ENCODE results near the gene CARM1. TPM values are rescaled to one million over a fixed set of nuclear protein-coding genes. Genes with fewer than 3 reads are reported as not detected.
A peak's percentile ranks its signal among the peaks of the same experiment; 100 is the strongest.

CARM1 gene
- total RNA-seq, 4 donors from 2014 or later: 19.8 to 24.9 (median 21.2) TPM

- TF ChIP-seq, protein P1, sequence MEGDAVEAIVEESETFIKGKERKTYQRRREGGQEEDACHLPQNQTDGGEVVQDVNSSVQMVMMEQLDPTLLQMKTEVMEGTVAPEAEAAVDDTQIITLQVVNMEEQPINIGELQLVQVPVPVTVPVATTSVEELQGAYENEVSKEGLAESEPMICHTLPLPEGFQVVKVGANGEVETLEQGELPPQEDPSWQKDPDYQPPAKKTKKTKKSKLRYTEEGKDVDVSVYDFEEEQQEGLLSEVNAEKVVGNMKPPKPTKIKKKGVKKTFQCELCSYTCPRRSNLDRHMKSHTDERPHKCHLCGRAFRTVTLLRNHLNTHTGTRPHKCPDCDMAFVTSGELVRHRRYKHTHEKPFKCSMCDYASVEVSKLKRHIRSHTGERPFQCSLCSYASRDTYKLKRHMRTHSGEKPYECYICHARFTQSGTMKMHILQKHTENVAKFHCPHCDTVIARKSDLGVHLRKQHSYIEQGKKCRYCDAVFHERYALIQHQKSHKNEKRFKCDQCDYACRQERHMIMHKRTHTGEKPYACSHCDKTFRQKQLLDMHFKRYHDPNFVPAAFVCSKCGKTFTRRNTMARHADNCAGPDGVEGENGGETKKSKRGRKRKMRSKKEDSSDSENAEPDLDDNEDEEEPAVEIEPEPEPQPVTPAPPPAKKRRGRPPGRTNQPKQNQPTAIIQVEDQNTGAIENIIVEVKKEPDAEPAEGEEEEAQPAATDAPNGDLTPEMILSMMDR (IDR thresholded peaks at IDR 0.05): no peak
- TF ChIP-seq POLR2A (IDR thresholded peaks at IDR 0.05): no peak
- WGBS, 2 donors: 0 to 1% methylated on average over 19 to 45 of the region's 92 CpGs
- DNase-seq (ENCODE audit: low spot score in 2 of 2): no peak
- peak overlapping the region; percentile 86 for H3K4me3 ChIP-seq (ENCODE audit: low read depth, poor library complexity, severe bottlenecking)
- intact Hi-C loops (cut with DNase I; ENCODE audit: low total_unique reads): no loop called here
Observed at GRCh38 chr19:10961073-10961860, 89.9 kb downstream of the CARM1 start.

DNA sequence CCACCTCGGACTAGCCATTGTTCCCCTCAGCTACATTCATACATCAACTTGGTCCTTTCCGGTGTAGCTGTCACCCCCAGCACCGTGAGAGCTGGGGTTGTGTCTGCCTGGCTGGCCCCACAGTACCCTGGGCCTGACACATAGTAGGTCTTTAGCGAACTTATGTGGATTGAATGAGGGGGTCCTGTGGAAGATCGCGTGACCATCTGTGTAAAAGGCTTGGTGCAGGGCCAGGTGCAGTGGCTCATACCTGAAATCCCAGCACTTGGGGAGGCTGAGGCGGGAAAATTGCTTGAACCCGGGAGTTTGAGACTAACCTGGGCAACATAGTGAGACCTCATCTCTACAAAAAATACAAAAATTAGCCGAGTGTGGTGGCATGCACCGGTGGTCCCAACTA lies 91.5 kb downstream of the CARM1 start:
- 83 to 84% methylated on average over 10 of the region's 10 CpGs for WGBS, 2 donors
- no peak overlapping the region for H3K4me3 ChIP-seq (ENCODE audit: low read depth, poor library complexity, severe bottlenecking)
- TF ChIP-seq POLR2A (IDR thresholded peaks at IDR 0.05): no peak
- TF ChIP-seq, protein P1 (IDR thresholded peaks at IDR 0.05): no peak
- DNase-seq (ENCODE audit: low spot score in 2 of 2): no peak
- intact Hi-C loops (cut with DNase I; ENCODE audit: low total_unique reads): no loop called here

DNA sequence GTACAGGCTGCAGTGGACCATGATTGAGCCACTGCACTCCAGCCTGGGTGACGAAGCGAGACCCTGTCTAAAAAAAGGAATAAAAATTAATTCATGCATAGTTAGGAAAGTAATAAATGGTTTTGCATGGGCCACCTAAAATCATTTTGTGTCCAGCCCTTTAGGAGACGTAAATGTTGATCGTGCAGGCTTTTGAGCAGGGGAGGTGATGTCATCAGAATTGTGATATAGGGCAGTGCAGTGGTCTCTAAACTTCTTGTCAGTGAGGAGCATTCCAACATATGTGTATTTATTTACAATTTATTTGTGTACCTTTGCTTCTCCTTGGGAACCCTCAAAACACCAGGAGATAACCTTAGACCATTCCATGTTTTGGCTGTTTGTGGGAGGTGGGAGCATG lies 92.5 kb downstream of the CARM1 start:
- WGBS, 2 donors: 76 to 85% methylated on average over 4 of the region's 4 CpGs
- intact Hi-C loops (cut with DNase I; ENCODE audit: low total_unique reads): no loop called here
- H3K4me3 ChIP-seq (ENCODE audit: low read depth, poor library complexity, severe bottlenecking): no peak overlapping the region
- DNase-seq (ENCODE audit: low spot score in 2 of 2): no peak
- TF ChIP-seq POLR2A (IDR thresholded peaks at IDR 0.05): no peak
- TF ChIP-seq, protein P1 (IDR thresholded peaks at IDR 0.05): no peak

- TF ChIP-seq POLR2A (IDR thresholded peaks at IDR 0.05): no peak
- TF ChIP-seq, protein P1 (IDR thresholded peaks at IDR 0.05): no peak
- intact Hi-C loops (cut with DNase I; ENCODE audit: low total_unique reads): no loop called here
- 92 to 98% methylated on average over 4 of the region's 4 CpGs for WGBS, 2 donors
- no peak for DNase-seq (ENCODE audit: low spot score in 2 of 2)
- no peak overlapping the region for H3K4me3 ChIP-seq (ENCODE audit: low read depth, poor library complexity, severe bottlenecking)
Observed at GRCh38 chr19:10964903-10965302, 93.5 kb downstream of the CARM1 start.

DNA sequence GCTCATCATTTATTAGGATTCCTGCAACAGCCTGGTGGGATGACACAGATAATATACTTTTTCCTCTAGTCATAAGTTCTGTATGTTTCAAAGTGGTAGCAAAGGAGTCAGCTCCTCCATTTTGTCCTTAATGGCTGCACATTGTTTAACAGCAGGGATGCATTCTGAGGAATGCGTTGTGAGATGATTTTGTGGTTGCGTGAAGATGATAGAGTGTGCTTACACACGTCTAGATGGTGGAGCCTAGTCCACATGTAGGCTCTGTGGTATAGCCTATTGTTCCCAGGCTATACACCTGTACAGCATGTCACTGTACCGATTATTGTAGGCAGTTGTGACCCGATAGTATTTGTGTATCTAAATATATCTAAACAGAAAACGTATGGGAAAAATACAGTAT lies 94.0 kb downstream of the CARM1 start:
- DNase-seq (ENCODE audit: low spot score in 2 of 2): no peak
- intact Hi-C loops (cut with DNase I; ENCODE audit: low total_unique reads): no loop called here
- TF ChIP-seq POLR2A (IDR thresholded peaks at IDR 0.05): no peak
- TF ChIP-seq, protein P1 (IDR thresholded peaks at IDR 0.05): no peak
- H3K4me3 ChIP-seq (ENCODE audit: low read depth, poor library complexity, severe bottlenecking): no peak overlapping the region
- 81 to 82% methylated on average over 6 of the region's 6 CpGs for WGBS, 2 donors

GRCh38 chr19:10966809-10967208 lies 95.5 kb downstream of the CARM1 start:
- H3K4me3 ChIP-seq (ENCODE audit: low read depth, poor library complexity, severe bottlenecking): no peak overlapping the region
- DNase-seq (ENCODE audit: low spot score in 2 of 2): no peak
- intact Hi-C loops (cut with DNase I; ENCODE audit: low total_unique reads): no loop called here
- TF ChIP-seq POLR2A (IDR thresholded peaks at IDR 0.05): no peak
- TF ChIP-seq, protein P1 (IDR thresholded peaks at IDR 0.05): no peak
- 88 to 89% methylated on average over 8 of the region's 8 CpGs for WGBS, 2 donors
